H1 (cell line): ENCODE results near the gene MXD3. TPM values are rescaled to one million over a fixed set of nuclear protein-coding genes. Genes with fewer than 3 reads are reported as not detected.

Experiments
- CTCF ChIA-PET: fragments of 300-600 bp; sonication (Branson Sonifier 250); formaldehyde crosslinking; loops from one replicate; lab custom pipeline; 2021; ENCODE audit not compliant: partially characterized antibody; lab: Charles Lee
- POLR2A ChIA-PET: fragments of 300-600 bp; sonication (Branson Sonifier 250); formaldehyde crosslinking; loops from one replicate; lab custom pipeline; 2021; ENCODE audit warnings: inconsistent platforms; ENCODE audit not compliant: partially characterized antibody; lab: Charles Lee
- DNase-seq, 2 experiments: peaks; one replicate each; pipeline versions ENCODE4 v3.0.0 to v3.0.0-alpha.2; 2010 to 2022; ENCODE audit warnings: low spot score in 2 of 2, low read depth in 1 of 2, mixed read lengths in 1 of 2
- FAIRE-seq: peaks from 2 replicates; lab custom pipeline; 2011; peaks lifted over from hg19 to GRCh38; lab: Jason Lieb, UNC
- H2AFZ ChIP-seq: 2 replicates; pipeline ENCODE4 v1.8.1; 2012; ENCODE audit warnings: low read length, inconsistent platforms
- H2AK5ac ChIP-seq: 2 replicates; pipeline ENCODE4 v1.6.1; 2013; ENCODE audit warnings: low read depth, low read length
- H2BK120ac ChIP-seq: replicated peaks from 2 replicates; pipeline ENCODE3; 2013; ENCODE audit warnings: low read depth, low read length, inconsistent platforms
- H2BK12ac ChIP-seq: 2 replicates; pipeline ENCODE4 v1.6.1; 2013; ENCODE audit warnings: low read depth, low read length
- H2BK15ac ChIP-seq: 2 replicates; pipeline ENCODE4 v1.6.1; 2013; ENCODE audit warnings: low read length
- H2BK20ac ChIP-seq: 2 replicates; pipeline ENCODE4 v1.6.1; 2013; ENCODE audit warnings: low read length
- H2BK5ac ChIP-seq: 2 replicates; pipeline ENCODE4 v1.6.1; 2013; ENCODE audit warnings: low read depth, low read length
- H3K14ac ChIP-seq: 2 replicates; pipeline ENCODE4 v1.6.1; 2013; ENCODE audit warnings: inconsistent platforms; ENCODE audit not compliant: insufficient read length
- H3K18ac ChIP-seq: 2 replicates; pipeline ENCODE4 v1.6.1; 2013; ENCODE audit warnings: low read length; ENCODE audit errors: extremely low read depth
- H3K23ac ChIP-seq: 2 replicates; pipeline ENCODE4 v1.6.1; 2013; ENCODE audit warnings: inconsistent platforms; ENCODE audit not compliant: insufficient read length
- H3K23me2 ChIP-seq: 2 replicates; pipeline ENCODE4 v1.6.1; 2013; ENCODE audit warnings: low read depth, low read length
- H3K27ac ChIP-seq: 2 replicates; pipeline ENCODE4 v1.6.1; 2011; ENCODE audit warnings: low read depth, low read length, inconsistent platforms
- H3K27me3 ChIP-seq, 4 experiments: replicated peaks in 1 of 4; 1 replicate in 1 of 4; 2 replicates in 3 of 4; pipeline versions ENCODE4 v1.6.1 to v1.8.1; 2011 to 2013; ENCODE audit warnings: low read length in 3 of 4, mild to moderate bottlenecking in 3 of 4, inconsistent platforms in 2 of 4, mixed read lengths in 2 of 4, moderate library complexity in 1 of 4; ENCODE audit not compliant: control insufficient read depth in 3 of 4, insufficient read depth in 3 of 4; ENCODE audit errors: extremely low read depth in 1 of 4
- H3K36me3 ChIP-seq, 4 experiments: 2 replicates each; pipeline versions ENCODE4 v1.6.1 to v1.8.1; 2011 to 2013; ENCODE audit warnings: mild to moderate bottlenecking in 4 of 4, low read length in 3 of 4, moderate library complexity in 2 of 4, control low read depth in 1 of 4, inconsistent platforms in 1 of 4; ENCODE audit not compliant: insufficient read depth in 4 of 4, control insufficient read depth in 2 of 4
- H3K4ac ChIP-seq: replicated peaks from 2 replicates; pipeline ENCODE3; 2013; ENCODE audit warnings: low read length, low read depth, mixed read lengths, inconsistent platforms; ENCODE audit not compliant: insufficient read length
- H3K4me1 ChIP-seq, 4 experiments: replicated peaks in 1 of 4; 1 replicate in 1 of 4; 2 replicates in 3 of 4; pipeline versions ENCODE4 v1.6.1 to v1.8.1; 2011 to 2013; ENCODE audit warnings: low read length in 3 of 4, inconsistent platforms in 2 of 4, mixed read lengths in 1 of 4; ENCODE audit not compliant: insufficient read depth in 4 of 4, control insufficient read depth in 3 of 4
- H3K4me2 ChIP-seq, 2 experiments: 2 replicates each; pipeline versions ENCODE4 v1.6.1 to v1.8.1; 2011 to 2013; ENCODE audit warnings: low read depth in 2 of 2, low read length in 2 of 2, control low read depth in 1 of 2, inconsistent platforms in 1 of 2, mild to moderate bottlenecking in 1 of 2; ENCODE audit not compliant: insufficient read depth in 1 of 2
- H3K4me3 ChIP-seq, 4 experiments: fragments of 200-600, 300-600 bp in 1 of 4; sonication (generic), shearing (Covaris generic), sonication (Bioruptor Twin) in 1 of 4; 2 replicates each; pipeline versions ENCODE4 v1.5.1 to v1.8.1; 2011 to 2016; ENCODE audit warnings: low read length in 4 of 4, low read depth in 3 of 4, control low read depth in 2 of 4, inconsistent platforms in 2 of 4, mild to moderate bottlenecking in 2 of 4, mixed read lengths in 1 of 4, moderate library complexity in 1 of 4; ENCODE audit not compliant: insufficient read depth in 2 of 4; ENCODE audit errors: extremely low read depth in 1 of 4
- H3K56ac ChIP-seq: replicated peaks from 2 replicates; pipeline ENCODE3; 2013; ENCODE audit warnings: low read depth, mild to moderate bottlenecking, mixed read lengths, low read length, inconsistent platforms; ENCODE audit not compliant: insufficient read length
- H3K79me1 ChIP-seq: 2 replicates; pipeline ENCODE4 v1.6.1; 2013; ENCODE audit warnings: low read depth, low read length, control low read depth
- H3K79me2 ChIP-seq, 2 experiments: 2 replicates each; pipeline versions ENCODE4 v1.6.1 to v1.8.1; 2012 to 2013; ENCODE audit warnings: low read length in 2 of 2, mild to moderate bottlenecking in 2 of 2, inconsistent platforms in 1 of 2; ENCODE audit not compliant: insufficient read depth in 2 of 2, control insufficient read depth in 1 of 2
- H3K9ac ChIP-seq, 4 experiments: replicated peaks in 1 of 4; 1 replicate in 1 of 4; 2 replicates in 3 of 4; pipeline versions ENCODE4 v1.6.1 to v1.8.1; 2011 to 2013; ENCODE audit warnings: low read depth in 3 of 4, low read length in 3 of 4, control low read depth in 2 of 4, mild to moderate bottlenecking in 2 of 4, moderate library complexity in 2 of 4, inconsistent platforms in 1 of 4; ENCODE audit errors: extremely low read depth in 1 of 4
- H3K9me3 ChIP-seq, 2 experiments: 2 replicates each; pipeline versions ENCODE4 v1.6.1 to v1.8.1; 2012 to 2013; ENCODE audit warnings: mild to moderate bottlenecking in 2 of 2, moderate library complexity in 2 of 2, control low read depth in 1 of 2, inconsistent platforms in 1 of 2, low read depth in 1 of 2, low read length in 1 of 2, mixed read lengths in 1 of 2; ENCODE audit not compliant: insufficient read depth in 2 of 2
- H4K20me1 ChIP-seq, 2 experiments: replicated peaks in 1 of 2; 2 replicates each; pipeline versions ENCODE3 to v1.8.1; 2011 to 2013; ENCODE audit warnings: inconsistent platforms in 2 of 2, low read length in 2 of 2, mild to moderate bottlenecking in 1 of 2; ENCODE audit not compliant: insufficient read depth in 2 of 2, control insufficient read depth in 1 of 2
- H4K5ac ChIP-seq: 2 replicates; pipeline ENCODE4 v1.6.1; 2013; ENCODE audit warnings: low read length, low read depth, mixed read lengths, inconsistent platforms; ENCODE audit not compliant: insufficient read length
- H4K8ac ChIP-seq: 2 replicates; pipeline ENCODE4 v1.8.0; 2013; ENCODE audit warnings: mild to moderate bottlenecking, moderate library complexity, low read length, inconsistent platforms; ENCODE audit not compliant: insufficient read depth; ENCODE audit errors: extremely low read depth
- H4K91ac ChIP-seq: replicated peaks from 2 replicates; pipeline ENCODE3; 2013; ENCODE audit warnings: low read length, mixed read lengths, inconsistent platforms; ENCODE audit not compliant: insufficient read length
- BRCA1 ChIP-seq: IDR thresholded peaks from 2 replicates; pipeline ENCODE4 v1.6.1; 2012; ENCODE audit warnings: low read depth, low read length, improper control_type of control experiment
- CHD2 ChIP-seq: IDR thresholded peaks from 2 replicates; pipeline ENCODE4 v1.6.1; 2012; ENCODE audit warnings: low read length, improper control_type of control experiment
- CTBP2 ChIP-seq: IDR thresholded peaks from 2 replicates; pipeline ENCODE4 v1.7.0; 2011; ENCODE audit warnings: borderline replicate concordance, mild to moderate bottlenecking, moderate library complexity, mixed read lengths, low read length; ENCODE audit not compliant: insufficient read depth, insufficient read length
- EGR1 ChIP-seq: IDR thresholded peaks from 2 replicates; pipeline ENCODE4 v1.6.1; 2011; ENCODE audit warnings: low read depth, low read length, borderline replicate concordance
- EZH2 ChIP-seq: fragments of 200-600 bp; sonication (generic); IDR thresholded peaks from 2 replicates; pipeline ENCODE4 v1.7.1; 2012; ENCODE audit warnings: low read depth, mild to moderate bottlenecking, moderate library complexity, low read length, inconsistent platforms; ENCODE audit not compliant: severe bottlenecking
- NRF1 ChIP-seq: IDR thresholded peaks from 2 replicates; pipeline ENCODE4 v1.6.1; 2011; ENCODE audit warnings: mild to moderate bottlenecking, low read depth, low read length, improper control_type of control experiment
- RNF2 ChIP-seq: fragments of 200-900, 300-1000 bp; sonication (generic); IDR thresholded peaks from 2 replicates; pipeline ENCODE4 v1.7.1; 2016; ENCODE audit warnings: borderline replicate concordance, low read depth, mild to moderate bottlenecking, antibody characterized with exemption, low read length; ENCODE audit not compliant: poor library complexity, severe bottlenecking; ENCODE audit errors: missing control alignments
- SP2 ChIP-seq: IDR thresholded peaks from 2 replicates; pipeline ENCODE4 v1.6.1; 2012; ENCODE audit warnings: mild to moderate bottlenecking, low read length, inconsistent platforms
- WGBS, 2 experiments: shearing (Covaris generic) in 1 of 2; methylation state at CpG; one replicate each; pipeline versions ENCODE4 v1.1.6 to v1.1.7; 2013 to 2015; ENCODE audit warnings: low lambda C conversion rate in 2 of 2, mixed read lengths in 2 of 2, inconsistent platforms in 1 of 2, low coverage in 1 of 2, missing lambda C conversion rate in 1 of 2; ENCODE audit not compliant: insufficient replicate concordance in 2 of 2, insufficient coverage in 1 of 2, insufficient read length in 1 of 2; ENCODE audit errors: extremely low coverage in 1 of 2, missing lambda C conversion rate in 1 of 2; 5-methylcytosine and 5-hydroxymethylcytosine counted together
- polyA plus RNA-seq, 7 experiments: library from polyadenylated mRNA; depleted of rRNA in 3 of 7; stranded (reverse) in 5 of 7; unstranded in 2 of 7; fragments of >200 nt in 5 of 7; fragments of 200-250 nt in 2 of 7; gene quantifications; 1 replicate in 5 of 7; 2 replicates in 1 of 7; 4 replicates in 1 of 7; pipeline versions ENCODE4 v1.2.1 to v1.2.3, GENCODE V29; 2011 to 2013; ENCODE audit warnings: missing spikeins in 2 of 7, mixed read lengths in 2 of 7
- total RNA-seq: library from RNA; stranded (reverse); fragmentation: NEBNext Ultra II Directional; extraction: Animal tissue kit (Norgen Biotek cat#: 25700); gene quantifications from 2 replicates; pipeline ENCODE4 v1.2.1, GENCODE V29; 2021

MXD3 gene
- total and polyA plus RNA-seq, 2 of the 8 experiments (the other 6 are each of a cell fraction or from before 2014, with no cell fraction given), result 6.5 to 7.7 TPM

- H3K79me2 ChIP-seq, result no peaks in the 10 kb centered on the region
- H3K23ac ChIP-seq, result no peak overlapping the region
- no peak overlapping the region for H3K14ac ChIP-seq
- no peak overlapping the region for H2BK20ac ChIP-seq
- FAIRE-seq (no peak), DNase-seq (no peak)
- H4K8ac ChIP-seq, result no peak overlapping the region
- no peak overlapping the region for H3K18ac ChIP-seq
- POLR2A ChIA-PET, result interaction anchor here (0.7 to 3.1 kb wide), 3 partner anchors 9 to 88 kb away, joined by 3 to 25 read pairs (median 4); partner anchors contain the start of gene LMAN2
- no peak overlapping the region; the same call in 1 of the 2 replicates for H3K27ac ChIP-seq
- 77% methylated on average over 3 of the region's 3 CpGs; no CpG with 5 or more reads in 1 of the 2 experiments for WGBS, 2 experiments
- H4K20me1 ChIP-seq, result no peaks in the 10 kb centered on the region
- TF ChIP-seq EGR1, result no peak
- TF ChIP-seq RNF2, result no peak
- TF ChIP-seq SP2, result no peak
- no peak for TF ChIP-seq CTBP2
- TF ChIP-seq EZH2, result no peak
- no peak for TF ChIP-seq CHD2
- TF ChIP-seq NRF1, result no peak
- no peak for TF ChIP-seq BRCA1
- H3K23me2 ChIP-seq, result peaks cover 3% of the 10 kb centered on the region; the same call in 1 of the 2 replicates
- H3K56ac ChIP-seq, result no peak overlapping the region
- CTCF ChIA-PET, result interaction anchor here (1.4 to 15.6 kb wide), 5 partner anchors 10 to 46 kb away, joined by 3 to 251 read pairs (median 20); partner anchors contain the start of gene MXD3
- no peak overlapping the region for H2BK15ac ChIP-seq
- no peak overlapping the region for H2BK5ac ChIP-seq
- H3K79me1 ChIP-seq, result no peaks in the 10 kb centered on the region
- H3K36me3 ChIP-seq, result no peaks in the 10 kb centered on the region
- H3K9ac ChIP-seq, result no peak overlapping the region
- H4K91ac ChIP-seq, result no peak overlapping the region
- H3K9me3 ChIP-seq, result no peaks in the 10 kb centered on the region
- H3K27me3 ChIP-seq, result peaks cover 0 to 6% (median 4%) of the 10 kb centered on the region in 4 experiments; a peak in 4 of 7 replicates
- no peak overlapping the region for H3K4ac ChIP-seq
- no peak overlapping the region for H3K4me2 ChIP-seq
- H2BK12ac ChIP-seq, result no peak overlapping the region
- no peak overlapping the region for H4K5ac ChIP-seq
- no peak overlapping the region for H2BK120ac ChIP-seq
- H2AK5ac ChIP-seq, result no peak overlapping the region
- no peak overlapping the region for H3K4me3 ChIP-seq
- H2AFZ ChIP-seq, result no peak overlapping the region
- H3K4me1 ChIP-seq, result peaks cover 0 to 11% (median 8%) of the 10 kb centered on the region in 4 experiments; a peak in 6 of 7 replicates
Observed at GRCh38 chr5:177359860-177360259, 48.2 kb upstream of the MXD3 start.
